Astrocyte (in vitro differentiated cells and primary cell): ENCODE results near the gene SEMA6A.

Source experiments
- EZH2 ChIP-seq: IDR thresholded peaks from 2 replicates; pipeline ENCODE4 v1.6.1; 2012; ENCODE audit warnings: mild to moderate bottlenecking, low read length, inconsistent platforms; ENCODE audit not compliant: insufficient read depth
- TF ChIP-seq, protein P1 (sequence below): IDR thresholded peaks from 2 replicates; pipeline ENCODE4 v1.5.1; 2011; ENCODE audit warnings: low read depth, mild to moderate bottlenecking, inconsistent platforms, low read length, moderate library complexity; ENCODE audit not compliant: insufficient read depth

- TF ChIP-seq, protein P1, sequence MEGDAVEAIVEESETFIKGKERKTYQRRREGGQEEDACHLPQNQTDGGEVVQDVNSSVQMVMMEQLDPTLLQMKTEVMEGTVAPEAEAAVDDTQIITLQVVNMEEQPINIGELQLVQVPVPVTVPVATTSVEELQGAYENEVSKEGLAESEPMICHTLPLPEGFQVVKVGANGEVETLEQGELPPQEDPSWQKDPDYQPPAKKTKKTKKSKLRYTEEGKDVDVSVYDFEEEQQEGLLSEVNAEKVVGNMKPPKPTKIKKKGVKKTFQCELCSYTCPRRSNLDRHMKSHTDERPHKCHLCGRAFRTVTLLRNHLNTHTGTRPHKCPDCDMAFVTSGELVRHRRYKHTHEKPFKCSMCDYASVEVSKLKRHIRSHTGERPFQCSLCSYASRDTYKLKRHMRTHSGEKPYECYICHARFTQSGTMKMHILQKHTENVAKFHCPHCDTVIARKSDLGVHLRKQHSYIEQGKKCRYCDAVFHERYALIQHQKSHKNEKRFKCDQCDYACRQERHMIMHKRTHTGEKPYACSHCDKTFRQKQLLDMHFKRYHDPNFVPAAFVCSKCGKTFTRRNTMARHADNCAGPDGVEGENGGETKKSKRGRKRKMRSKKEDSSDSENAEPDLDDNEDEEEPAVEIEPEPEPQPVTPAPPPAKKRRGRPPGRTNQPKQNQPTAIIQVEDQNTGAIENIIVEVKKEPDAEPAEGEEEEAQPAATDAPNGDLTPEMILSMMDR = no peak
- no peak for TF ChIP-seq EZH2
Measured at GRCh38 chr5:116614603-116614920, 39.9 kb upstream of the SEMA6A start.
